HCT116 (cell line): Measurements from ENCODE around the gene SLC4A2. TPM values are rescaled to one million over a fixed set of nuclear protein-coding genes. Genes with fewer than 3 reads are reported as not detected.

Experiments
- ATAC-seq: fragments of 200-7000 bp; cut with Tn5 transposase; 2 replicates; pipeline ENCODE4 v1.9.1; 2020; ENCODE audit warnings: mild to moderate bottlenecking, moderate library complexity
- BruUV-seq: library from RNA; stranded (reverse); fragments of 400-500 nt; replicated peaks from 2 replicates; lab custom pipeline; 2021; lab: Mats Ljungman, UMichigan
- CTCF ChIA-PET: fragments of 300-600 bp; sonication (Branson Sonifier 250); formaldehyde crosslinking; loops from one replicate; lab custom pipeline; 2021; ENCODE audit warnings: antibody characterized with exemption; lab: Charles Lee
- POLR2A ChIA-PET: fragments of 300-600, 350-600 bp; sonication (Branson Sonifier 250); formaldehyde crosslinking; loops from one replicate; lab custom pipeline; 2021; ENCODE audit warnings: antibody characterized with exemption; lab: Charles Lee
- RAD21 ChIA-PET, 2 experiments: fragments of 300-600 bp; sonication (Branson Sonifier 250); formaldehyde crosslinking; loops; one replicate each; lab custom pipeline; 2023; ENCODE audit warnings: low total read pairs in 2 of 2; ENCODE audit not compliant: uncharacterized antibody in 2 of 2, unreplicated experiment in 2 of 2, low non-redundant PET in 1 of 2; lab: Charles Lee
- DNase-seq: peaks from one replicate; pipeline ENCODE4 v3.0.0-alpha.2; 2010; ENCODE audit warnings: low read depth, low spot score
- H2AFZ ChIP-seq: fragments of 200-600 bp; shearing (Covaris generic), sonication (generic); 2 replicates; pipeline ENCODE4 v1.6.1; 2017; ENCODE audit warnings: low read depth, mixed run types, mixed read lengths, antibody characterized with exemption, low read length; ENCODE audit not compliant: poor library complexity, severe bottlenecking
- H3K27ac ChIP-seq: 2 replicates; pipeline ENCODE4 v1.5.1; 2012; ENCODE audit warnings: low read depth, low read length
- H3K27me3 ChIP-seq: fragments of 200-600 bp; sonication (generic); 2 replicates; pipeline ENCODE4 v1.6.1; 2016; ENCODE audit warnings: mixed run types, low read length, mixed read lengths; ENCODE audit not compliant: insufficient read depth
- H3K36me3 ChIP-seq, 2 experiments: fragments of 200-500 bp in 1 of 2; fragments of 200-600 bp in 1 of 2; sonication (Bioruptor generic) in 1 of 2; sonication (generic) in 1 of 2; 2 replicates each; pipeline versions ENCODE4 v1.5.1 to v1.6.1; 2014 to 2016; ENCODE audit warnings: low read length in 2 of 2, inconsistent platforms in 1 of 2, mixed read lengths in 1 of 2, mixed run types in 1 of 2; ENCODE audit not compliant: insufficient read depth in 2 of 2, control insufficient read depth in 1 of 2
- H3K4me1 ChIP-seq, 2 experiments: fragments of 200-600 bp in 1 of 2; sonication (generic) in 1 of 2; 2 replicates each; pipeline versions ENCODE4 v1.5.1 to v1.6.1; 2012 to 2017; ENCODE audit warnings: low read length in 2 of 2, inconsistent platforms in 1 of 2, mild to moderate bottlenecking in 1 of 2, mixed read lengths in 1 of 2, mixed run types in 1 of 2, moderate library complexity in 1 of 2; ENCODE audit not compliant: insufficient read depth in 2 of 2, control insufficient read depth in 1 of 2
- H3K4me2 ChIP-seq: fragments of 200-600 bp; sonication (generic); 2 replicates; pipeline ENCODE4 v1.6.1; 2017; ENCODE audit warnings: mixed run types, low read length, mixed read lengths
- H3K4me3 ChIP-seq, 2 experiments: fragments of 200-600 bp in 1 of 2; sonication (generic) in 1 of 2; replicated peaks in 1 of 2; 2 replicates each; pipeline ENCODE4 v1.5.1; 2011 to 2016; ENCODE audit warnings: low read length in 2 of 2, control low read depth in 1 of 2, low read depth in 1 of 2, mild to moderate bottlenecking in 1 of 2, mixed read lengths in 1 of 2, mixed run types in 1 of 2
- H3K79me2 ChIP-seq: fragments of 200-600 bp; sonication (generic); 2 replicates; pipeline ENCODE4 v1.6.1; 2017; ENCODE audit warnings: mild to moderate bottlenecking, mixed run types, low read length, moderate library complexity, mixed read lengths; ENCODE audit not compliant: insufficient read depth
- H3K9ac ChIP-seq: fragments of 200-600 bp; sonication (generic); 2 replicates; pipeline ENCODE4 v1.6.1; 2016; ENCODE audit warnings: low read length, mixed read lengths
- H3K9me2 ChIP-seq: fragments of 200-600 bp; sonication (generic), shearing (Covaris generic); 2 replicates; pipeline ENCODE4 v1.6.1; 2017; ENCODE audit warnings: mixed run types, mild to moderate bottlenecking, moderate library complexity; ENCODE audit not compliant: insufficient read depth
- H3K9me3 ChIP-seq, 2 experiments: fragments of 200-500 bp in 1 of 2; fragments of 200-600 bp in 1 of 2; sonication (Bioruptor generic) in 1 of 2; sonication (generic) in 1 of 2; 2 replicates each; pipeline ENCODE4 v1.6.1; 2014 to 2017; ENCODE audit warnings: low read length in 2 of 2, mixed read lengths in 2 of 2, inconsistent platforms in 1 of 2, low read depth in 1 of 2, mild to moderate bottlenecking in 1 of 2, mixed run types in 1 of 2, moderate library complexity in 1 of 2; ENCODE audit not compliant: control insufficient read depth in 1 of 2, insufficient read depth in 1 of 2
- H4K20me1 ChIP-seq: fragments of 200-600 bp; sonication (generic), shearing (Covaris generic); 2 replicates; pipeline ENCODE4 v1.6.1; 2017; ENCODE audit warnings: mixed run types, mild to moderate bottlenecking, moderate library complexity; ENCODE audit not compliant: insufficient read depth
- ATF3 ChIP-seq: IDR thresholded peaks from 2 replicates; pipeline ENCODE4 v1.6.1; 2012
- CEBPB ChIP-seq: IDR thresholded peaks from 2 replicates; pipeline ENCODE4 v1.6.1; 2012; ENCODE audit warnings: low read depth
- CTCF ChIP-seq, 3 experiments: fragments of 200-600 bp in 1 of 3; sonication (generic) in 1 of 3; IDR thresholded peaks in 2 of 3; conservative IDR thresholded peaks in 1 of 3; 2 replicates each; pipeline ENCODE4 v1.5.1; 2012 to 2017; ENCODE audit warnings: low read depth in 2 of 3, low read length in 2 of 3, antibody characterized with exemption in 1 of 3, borderline replicate concordance in 1 of 3, control low read depth in 1 of 3, mild to moderate bottlenecking in 1 of 3, mixed read lengths in 1 of 3, mixed run types in 1 of 3, moderate library complexity in 1 of 3; ENCODE audit not compliant: insufficient read depth in 1 of 3
- EZH2phosphoT487 ChIP-seq: fragments of 200-600 bp; IDR thresholded peaks from 2 replicates; pipeline ENCODE4 v1.6.1; 2018; ENCODE audit warnings: antibody characterized with exemption, borderline replicate concordance
- RAD21 ChIP-seq: IDR thresholded peaks from 2 replicates; pipeline ENCODE4 v1.6.1; 2012; ENCODE audit warnings: low read depth, mild to moderate bottlenecking
- ZBTB33 ChIP-seq: IDR thresholded peaks from 2 replicates; pipeline ENCODE4 v1.6.1; 2011; ENCODE audit warnings: mild to moderate bottlenecking, low read length, moderate library complexity; ENCODE audit not compliant: insufficient replicate concordance; ENCODE audit errors: extremely low read depth
- intact Hi-C: fragments of 100-400 bp; cut with micrococcal nuclease; formaldehyde crosslinking; loops from 2 replicates; pipeline ENCODE4 v1.10.0; 2022
- total RNA-seq: library from RNA; stranded (reverse); gene quantifications from one replicate; pipeline ENCODE4 v1.2.1, GENCODE V29; 2021; ENCODE audit not compliant: unreplicated experiment

SLC4A2 gene
- total RNA-seq, 1 experiment from 2014 or later, result 240 TPM

GRCh38 chr7:151073990-151074389 lies 14.6 kb downstream of the SLC4A2 start:
- H3K27me3 ChIP-seq, result no peaks in the 10 kb centered on the region
- H3K36me3 ChIP-seq, result peaks cover 41 to 47% of the 10 kb centered on the region in 2 experiments; a peak in 3 of 4 replicates
- intact Hi-C loops, result no loop called here
- no peak overlapping the region for H3K9ac ChIP-seq
- ChIA-PET CTCF (no interaction called here), RAD21 (no interaction called here), POLR2A (no interaction called here)
- BruUV-seq, result no TSS peak
- no peaks in the 10 kb centered on the region for H3K9me2 ChIP-seq
- H3K4me3 ChIP-seq, result no peak overlapping the region
- H3K9me3 ChIP-seq, result no peaks in the 10 kb centered on the region
- no peak for DNase-seq
- TF ChIP-seq CTCF (IDR thresholded peaks at IDR 0.05 in 2 of 3, conservative IDR thresholded peaks at IDR 0.05 in 1 of 3; ENCODE audit: borderline replicate concordance in 1 of 3, insufficient read depth in 1 of 3, low read depth in 2 of 3, low read length in 2 of 3), result no peak
- no peak for TF ChIP-seq ATF3
- TF ChIP-seq RAD21, result no peak
- no peak for TF ChIP-seq CEBPB
- TF ChIP-seq ZBTB33, result no peak
- TF ChIP-seq EZH2phosphoT487, result no peak
- no peak overlapping the region; the same call in 1 of the 2 replicates for H3K27ac ChIP-seq
- no peaks in the 10 kb centered on the region for H4K20me1 ChIP-seq
- no peak for ATAC-seq
- peaks cover 2 to 18% of the 10 kb centered on the region in 2 experiments; a peak in 3 of 4 replicates for H3K4me1 ChIP-seq
- H2AFZ ChIP-seq, result no peak overlapping the region
- no peak overlapping the region for H3K4me2 ChIP-seq
- peaks cover 13% of the 10 kb centered on the region; the same call in 1 of the 2 replicates for H3K79me2 ChIP-seq
